PC-3 (cell line): Measurements from ENCODE around the gene GLYATL2.

Experiments used
- CTCF ChIP-seq: fragments of 300-600 bp; sonication (generic); conservative IDR thresholded peaks from 2 replicates; pipeline ENCODE4 v1.5.1; 2017; ENCODE audit warnings: antibody characterized with exemption, low read depth, mild to moderate bottlenecking, low read length
- EZH2 ChIP-seq: fragments of 300-600 bp; sonication (generic); IDR thresholded peaks from one replicate; pipeline ENCODE4 v1.6.1; 2017; ENCODE audit warnings: antibody characterized with exemption, mild to moderate bottlenecking, low read length; ENCODE audit not compliant: unreplicated experiment

GRCh38 chr11:58864335-58864734 lies 19.8 kb upstream of the GLYATL2 start:
- TF ChIP-seq EZH2 = no peak
- no peak for TF ChIP-seq CTCF
